Keratinocyte (primary cell): Measurements from ENCODE around the gene RIMS4. TPM values are rescaled to one million over a fixed set of nuclear protein-coding genes. Genes with fewer than 3 reads are reported as not detected.

Source experiments
- DNase-seq: peaks from one replicate; pipeline ENCODE4 v3.0.0-alpha.2; 2011; ENCODE audit warnings: low read depth, missing footprints, low spot score
- FAIRE-seq: peaks from 2 replicates; lab custom pipeline; 2011; peaks lifted over from hg19 to GRCh38; lab: Jason Lieb, UNC
- H2AFZ ChIP-seq: 2 replicates; pipeline ENCODE4 v1.6.0; 2012; ENCODE audit warnings: low read length, control low read depth, inconsistent platforms; ENCODE audit not compliant: control insufficient read depth
- H3K27ac ChIP-seq: 2 replicates; pipeline ENCODE4 v1.5.1; 2011; ENCODE audit warnings: low read length; ENCODE audit not compliant: control insufficient read depth, insufficient read depth
- H3K27me3 ChIP-seq: 3 replicates; pipeline ENCODE4 v1.6.0; 2011; ENCODE audit warnings: low read length; ENCODE audit not compliant: control insufficient read depth, insufficient read depth; ENCODE audit errors: extremely low read depth
- H3K36me3 ChIP-seq, 2 experiments: 2 replicates in 1 of 2; 3 replicates in 1 of 2; pipeline ENCODE4 v1.5.1; 2011; ENCODE audit warnings: low read length in 2 of 2, mild to moderate bottlenecking in 1 of 2; ENCODE audit not compliant: control insufficient read depth in 2 of 2, insufficient read depth in 2 of 2; ENCODE audit errors: extremely low read depth in 1 of 2
- H3K4me1 ChIP-seq: 3 replicates; pipeline ENCODE4 v1.5.1; 2011; ENCODE audit warnings: low read length; ENCODE audit not compliant: control insufficient read depth, insufficient read depth; ENCODE audit errors: extremely low read depth
- H3K4me2 ChIP-seq: 3 replicates; pipeline ENCODE4 v1.6.0; 2011; ENCODE audit warnings: low read depth, low read length; ENCODE audit not compliant: control insufficient read depth, insufficient read depth; ENCODE audit errors: extremely low read depth
- H3K4me3 ChIP-seq, 3 experiments: fragments of 200-600 bp in 1 of 3; sonication (generic) in 1 of 3; 2 replicates in 2 of 3; 3 replicates in 1 of 3; pipeline ENCODE4 v1.5.1; 2011 to 2016; ENCODE audit warnings: low read length in 3 of 3, mild to moderate bottlenecking in 3 of 3, control low read depth in 2 of 3, inconsistent platforms in 1 of 3, low read depth in 1 of 3, mixed read lengths in 1 of 3, mixed run types in 1 of 3, moderate library complexity in 1 of 3; ENCODE audit not compliant: control insufficient read depth in 2 of 3, insufficient read depth in 2 of 3; ENCODE audit errors: extremely low read depth in 1 of 3
- H3K79me2 ChIP-seq: 2 replicates; pipeline ENCODE4 v1.6.0; 2012; ENCODE audit warnings: low read length; ENCODE audit not compliant: control insufficient read depth, insufficient read depth
- H3K9ac ChIP-seq: 3 replicates; pipeline ENCODE4 v1.6.0; 2011; ENCODE audit warnings: low read length; ENCODE audit not compliant: control insufficient read depth, insufficient read depth; ENCODE audit errors: extremely low read depth
- H3K9me1 ChIP-seq: 3 replicates; pipeline ENCODE4 v1.6.0; 2011; ENCODE audit warnings: low read length; ENCODE audit not compliant: control insufficient read depth, insufficient read depth; ENCODE audit errors: extremely low read depth
- H3K9me3 ChIP-seq: 2 replicates; pipeline ENCODE4 v1.5.1; 2012; ENCODE audit warnings: low read depth, low read length; ENCODE audit not compliant: control insufficient read depth
- H4K20me1 ChIP-seq: 3 replicates; pipeline ENCODE4 v1.6.0; 2011; ENCODE audit warnings: low read length; ENCODE audit not compliant: control insufficient read depth, insufficient read depth; ENCODE audit errors: extremely low read depth
- EZH2 ChIP-seq: IDR thresholded peaks from one replicate; pipeline ENCODE4 v1.6.1; 2012; ENCODE audit warnings: inconsistent platforms, mild to moderate bottlenecking, low read length, moderate library complexity
- dilution Hi-C: fragments of 300-500 bp; cut with MboI; formaldehyde crosslinking; loops from one replicate; pipeline ENCODE4 v1.7.0; 2020; ENCODE audit warnings: low sequenced_read_pairs; ENCODE audit not compliant: extremely low pct_ligation_motif_present
- polyA plus RNA-seq, 5 experiments: library from polyadenylated mRNA; depleted of rRNA in 3 of 5; stranded (reverse) in 3 of 5; stranded (forward) in 1 of 5; unstranded in 1 of 5; fragments of >200 nt; gene quantifications; 1 replicate in 1 of 5; 2 replicates in 3 of 5; 3 replicates in 1 of 5; pipeline versions ENCODE4 v1.2.1 to v1.2.3, GENCODE V29; 2011 to 2012; ENCODE audit warnings: missing spikeins in 2 of 5, low read depth in 1 of 5, low replicate concordance in 1 of 5
- TF ChIP-seq, protein P1 (sequence below), 3 experiments: IDR thresholded peaks in 1 of 3; conservative IDR thresholded peaks in 1 of 3; optimal IDR thresholded peaks in 1 of 3; 2 replicates in 2 of 3; 3 replicates in 1 of 3; pipeline versions ENCODE3 to v1.5.1; 2011; ENCODE audit warnings: low read length in 3 of 3, mild to moderate bottlenecking in 3 of 3, moderate library complexity in 2 of 3, control low read depth in 1 of 3, inconsistent platforms in 1 of 3; ENCODE audit not compliant: insufficient read depth in 2 of 3; ENCODE audit errors: extremely low read depth in 1 of 3

Gene RIMS4
- polyA plus RNA-seq, 1 donor (not counting 4 experiments of a cell fraction or from before 2014, with no cell fraction given): not detected

DNA sequence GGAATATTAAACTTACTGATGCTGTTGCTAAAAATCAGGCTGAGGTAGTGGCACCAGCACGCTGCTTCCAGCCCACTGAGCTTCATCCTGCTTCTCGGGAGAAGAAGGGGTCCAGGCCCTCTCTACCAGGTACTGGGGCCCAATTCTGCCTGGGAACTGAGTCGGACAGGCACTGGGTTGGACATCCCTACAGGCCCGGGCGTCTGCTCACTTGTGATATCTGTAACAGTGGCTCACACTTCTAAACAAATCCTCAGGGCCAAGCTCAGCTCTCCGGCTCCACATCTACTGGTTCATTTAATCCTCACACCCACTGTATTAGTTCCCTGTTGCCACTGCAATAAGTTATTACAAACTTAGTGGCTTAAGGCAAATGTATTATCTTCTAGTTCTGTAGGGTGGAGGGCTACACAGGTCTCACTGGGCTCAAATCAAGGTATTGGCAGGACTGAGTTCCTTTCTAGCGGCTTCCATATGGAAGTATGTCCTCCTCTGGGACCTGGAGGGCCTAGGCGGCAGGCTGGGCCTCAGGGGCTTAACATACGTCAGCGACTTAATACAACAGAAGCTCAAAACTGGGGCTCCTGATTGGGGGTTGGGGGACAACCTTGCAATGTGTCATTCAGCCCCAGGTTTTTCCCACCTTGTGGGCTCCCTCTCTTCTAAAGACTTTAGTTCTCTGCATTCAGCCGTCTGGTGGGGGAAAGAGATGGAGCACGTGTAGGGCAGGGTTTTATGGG lies 66.3 kb downstream of the RIMS4 start:
- no peaks in the 10 kb centered on the region for H3K79me2 ChIP-seq
- no peaks in the 10 kb centered on the region for H3K9me1 ChIP-seq
- peaks cover 51% of the 10 kb centered on the region for H3K27me3 ChIP-seq
- DNase-seq (no peak), FAIRE-seq (no peak)
- no peak overlapping the region for H3K9ac ChIP-seq
- TF ChIP-seq EZH2: no peak
- TF ChIP-seq, protein P1, sequence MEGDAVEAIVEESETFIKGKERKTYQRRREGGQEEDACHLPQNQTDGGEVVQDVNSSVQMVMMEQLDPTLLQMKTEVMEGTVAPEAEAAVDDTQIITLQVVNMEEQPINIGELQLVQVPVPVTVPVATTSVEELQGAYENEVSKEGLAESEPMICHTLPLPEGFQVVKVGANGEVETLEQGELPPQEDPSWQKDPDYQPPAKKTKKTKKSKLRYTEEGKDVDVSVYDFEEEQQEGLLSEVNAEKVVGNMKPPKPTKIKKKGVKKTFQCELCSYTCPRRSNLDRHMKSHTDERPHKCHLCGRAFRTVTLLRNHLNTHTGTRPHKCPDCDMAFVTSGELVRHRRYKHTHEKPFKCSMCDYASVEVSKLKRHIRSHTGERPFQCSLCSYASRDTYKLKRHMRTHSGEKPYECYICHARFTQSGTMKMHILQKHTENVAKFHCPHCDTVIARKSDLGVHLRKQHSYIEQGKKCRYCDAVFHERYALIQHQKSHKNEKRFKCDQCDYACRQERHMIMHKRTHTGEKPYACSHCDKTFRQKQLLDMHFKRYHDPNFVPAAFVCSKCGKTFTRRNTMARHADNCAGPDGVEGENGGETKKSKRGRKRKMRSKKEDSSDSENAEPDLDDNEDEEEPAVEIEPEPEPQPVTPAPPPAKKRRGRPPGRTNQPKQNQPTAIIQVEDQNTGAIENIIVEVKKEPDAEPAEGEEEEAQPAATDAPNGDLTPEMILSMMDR (optimal IDR thresholded peaks at IDR 0.05 in 1 of 3, IDR thresholded peaks at IDR 0.05 in 1 of 3, conservative IDR thresholded peaks at IDR 0.05 in 1 of 3; ENCODE audit: extremely low read depth in 1 of 3, insufficient read depth in 2 of 3, low read length in 3 of 3): no peak
- H3K36me3 ChIP-seq: no peaks in the 10 kb centered on the region
- peaks cover 8% of the 10 kb centered on the region for H3K4me1 ChIP-seq
- no peaks in the 10 kb centered on the region for H3K9me3 ChIP-seq
- no peak overlapping the region for H3K4me3 ChIP-seq
- H2AFZ ChIP-seq: no peak overlapping the region
- peaks cover 5% of the 10 kb centered on the region for H4K20me1 ChIP-seq
- dilution Hi-C loops: no loop called here
- no peak overlapping the region for H3K27ac ChIP-seq
- no peak overlapping the region for H3K4me2 ChIP-seq

DNA sequence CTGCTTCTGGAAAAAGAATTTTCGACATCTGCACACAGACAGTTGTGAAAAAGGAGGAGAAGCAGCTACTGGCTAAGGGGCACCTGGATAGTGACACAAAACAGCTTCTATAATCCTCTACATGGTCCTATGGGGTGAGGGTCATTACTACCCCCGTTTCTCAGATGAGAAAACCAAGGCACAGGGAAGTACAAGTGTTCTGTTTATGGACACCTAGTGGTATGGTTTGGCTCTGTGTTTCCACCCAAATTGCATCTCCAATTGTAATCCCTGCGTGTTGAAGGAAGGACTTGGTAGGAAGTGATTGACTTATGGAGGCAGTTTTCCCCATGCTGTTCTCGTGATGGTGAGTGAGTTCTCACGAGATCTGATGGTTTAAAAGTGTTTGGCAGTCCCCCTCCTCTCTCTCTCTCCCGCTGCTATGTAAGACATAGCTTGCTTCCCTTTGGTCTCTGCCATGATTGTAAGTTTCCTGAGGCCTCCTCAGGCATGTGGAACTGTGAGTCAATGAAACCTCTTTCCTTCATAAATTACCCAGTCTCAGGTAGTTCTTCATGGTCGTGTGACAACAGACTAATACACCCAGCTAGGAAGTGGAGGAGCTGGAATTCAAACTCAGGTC lies 67.2 kb downstream of the RIMS4 start:
- no peaks in the 10 kb centered on the region for H3K36me3 ChIP-seq
- H4K20me1 ChIP-seq: peaks cover 5% of the 10 kb centered on the region
- no peaks in the 10 kb centered on the region for H3K9me3 ChIP-seq
- H2AFZ ChIP-seq: no peak overlapping the region
- TF ChIP-seq, protein P1 (optimal IDR thresholded peaks at IDR 0.05 in 1 of 3, IDR thresholded peaks at IDR 0.05 in 1 of 3, conservative IDR thresholded peaks at IDR 0.05 in 1 of 3; ENCODE audit: extremely low read depth in 1 of 3, insufficient read depth in 2 of 3, low read length in 3 of 3): no peak
- no peak for TF ChIP-seq EZH2
- no peak overlapping the region for H3K4me3 ChIP-seq
- no peaks in the 10 kb centered on the region for H3K79me2 ChIP-seq
- H3K9ac ChIP-seq: no peak overlapping the region
- H3K9me1 ChIP-seq: no peaks in the 10 kb centered on the region
- H3K4me1 ChIP-seq: peaks cover 8% of the 10 kb centered on the region
- peaks cover 46% of the 10 kb centered on the region for H3K27me3 ChIP-seq
- no peak for FAIRE-seq
- H3K27ac ChIP-seq: no peak overlapping the region
- H3K4me2 ChIP-seq: no peak overlapping the region
- DNase-seq: no peak
- dilution Hi-C loops: no loop called here
